HEK293 (cell line): ENCODE data around the gene ARFGAP1.

ENCODE experiments used
- CTCF ChIA-PET: fragments of 350-600 bp; formaldehyde crosslinking; extraction: SDS; loops from one replicate; lab custom pipeline; 2021; ENCODE audit warnings: antibody characterized with exemption; lab: Yijun Ruan, JAX
- POLR2A ChIA-PET: fragments of 300-600 bp; formaldehyde crosslinking; extraction: SDS; loops from one replicate; lab custom pipeline; 2020; ENCODE audit warnings: antibody characterized with exemption, inconsistent platforms; lab: Yijun Ruan, JAX
- H3K27ac ChIP-seq: fragments of 200-500 bp; sonication (Bioruptor generic); 2 replicates; pipeline ENCODE4 v1.5.1; 2014; ENCODE audit warnings: low read depth, low read length, control low read depth, inconsistent platforms; ENCODE audit errors: extremely low read depth
- H3K36me3 ChIP-seq, 2 experiments: fragments of 200-500 bp in 1 of 2; sonication (Bioruptor generic) in 1 of 2; 1 replicate in 1 of 2; 2 replicates in 1 of 2; pipeline ENCODE4 v1.5.1; 2014 to 2017; ENCODE audit warnings: inconsistent platforms in 2 of 2, low read length in 2 of 2; ENCODE audit not compliant: control insufficient read depth in 2 of 2, insufficient read depth in 1 of 2
- H3K4me1 ChIP-seq: fragments of 200-500 bp; sonication (Bioruptor generic); 2 replicates; pipeline ENCODE4 v1.5.1; 2014; ENCODE audit warnings: mild to moderate bottlenecking, low read length, inconsistent platforms; ENCODE audit not compliant: control insufficient read depth, insufficient read depth
- H3K4me3 ChIP-seq: 2 replicates; pipeline ENCODE4 v1.5.1; 2011; ENCODE audit warnings: low read depth, mild to moderate bottlenecking, control low read depth, low read length, moderate library complexity
- H3K9me3 ChIP-seq: fragments of 200-500 bp; sonication (Bioruptor generic); 2 replicates; pipeline ENCODE4 v1.5.1; 2014; ENCODE audit warnings: low read depth, low read length, inconsistent platforms; ENCODE audit not compliant: control insufficient read depth, insufficient read depth
- GLIS2 ChIP-seq: fragments of 450-650 bp; formaldehyde crosslinking; IDR thresholded peaks from 2 replicates; pipeline ENCODE4 v1.5.1; 2016; ENCODE audit warnings: missing biosample characterization, missing genetic modification characterization
- KLF1 ChIP-seq: fragments of 450-650 bp; formaldehyde crosslinking; IDR thresholded peaks from 2 replicates; pipeline ENCODE4 v1.5.1; 2016; ENCODE audit warnings: missing biosample characterization, missing genetic modification characterization
- SALL2 ChIP-seq: fragments of 450-650 bp; formaldehyde crosslinking; IDR thresholded peaks from 2 replicates; pipeline ENCODE4 v1.5.0; 2017; ENCODE audit warnings: missing biosample characterization, mild to moderate bottlenecking, missing genetic modification characterization, borderline replicate concordance
- ZBTB26 ChIP-seq: fragments of 450-650 bp; formaldehyde crosslinking; optimal IDR thresholded peaks from 2 replicates; pipeline ENCODE3; 2016; ENCODE audit warnings: missing biosample characterization, mild to moderate bottlenecking, missing genetic modification characterization
- ZBTB7A ChIP-seq: fragments of 450-650 bp; formaldehyde crosslinking; IDR thresholded peaks from 2 replicates; pipeline ENCODE4 v1.5.1; 2016; ENCODE audit warnings: low read depth, missing biosample characterization, missing genetic modification characterization
- ZBTB8A ChIP-seq: fragments of 450-650 bp; formaldehyde crosslinking; IDR thresholded peaks from 2 replicates; pipeline ENCODE4 v1.5.1; 2016; ENCODE audit warnings: missing biosample characterization, missing genetic modification characterization
- ZIC2 ChIP-seq: fragments of 450-650 bp; formaldehyde crosslinking; IDR thresholded peaks from 2 replicates; pipeline ENCODE4 v1.5.1; 2016; ENCODE audit warnings: missing biosample characterization, missing genetic modification characterization
- ZNF10 ChIP-seq: fragments of 450-650 bp; formaldehyde crosslinking; IDR thresholded peaks from 2 replicates; pipeline ENCODE4 v1.5.1; 2017; ENCODE audit warnings: missing biosample characterization, missing genetic modification characterization
- ZNF146 ChIP-seq: fragments of 450-650 bp; formaldehyde crosslinking; IDR thresholded peaks from 2 replicates; pipeline ENCODE4 v1.5.1; 2016; ENCODE audit warnings: missing biosample characterization, missing genetic modification characterization
- ZNF16 ChIP-seq: fragments of 450-650 bp; formaldehyde crosslinking; IDR thresholded peaks from 2 replicates; pipeline ENCODE4 v1.5.1; 2016; ENCODE audit warnings: low read depth, missing biosample characterization, missing genetic modification characterization
- ZNF2 ChIP-seq: fragments of 450-650 bp; formaldehyde crosslinking; IDR thresholded peaks from 2 replicates; pipeline ENCODE4 v1.5.1; 2016; ENCODE audit warnings: missing biosample characterization, missing genetic modification characterization
- ZNF423 ChIP-seq: fragments of 450-650 bp; formaldehyde crosslinking; IDR thresholded peaks from 2 replicates; pipeline ENCODE4 v1.5.1; 2016; ENCODE audit warnings: missing biosample characterization, missing genetic modification characterization
- ZNF561 ChIP-seq: fragments of 450-650 bp; IDR thresholded peaks from 2 replicates; pipeline ENCODE4 v1.5.1; 2018; ENCODE audit warnings: missing biosample characterization, missing genetic modification characterization, borderline replicate concordance
- ZNF639 ChIP-seq: fragments of 450-650 bp; formaldehyde crosslinking; IDR thresholded peaks from 2 replicates; pipeline ENCODE4 v1.5.1; 2016; ENCODE audit warnings: missing biosample characterization, missing genetic modification characterization
- ZNF654 ChIP-seq: fragments of 450-650 bp; formaldehyde crosslinking; IDR thresholded peaks from 2 replicates; pipeline ENCODE4 v1.5.1; 2016; ENCODE audit warnings: low read depth, missing biosample characterization, missing genetic modification characterization
- ZNF660 ChIP-seq: fragments of 450-650 bp; IDR thresholded peaks from 2 replicates; pipeline ENCODE4 v1.5.1; 2018; ENCODE audit warnings: missing biosample characterization, mild to moderate bottlenecking, missing genetic modification characterization
- ZNF747 ChIP-seq: fragments of 450-650 bp; formaldehyde crosslinking; IDR thresholded peaks from 2 replicates; pipeline ENCODE4 v1.5.1; 2016; ENCODE audit warnings: missing biosample characterization, missing genetic modification characterization
- ZNF76 ChIP-seq: fragments of 450-650 bp; formaldehyde crosslinking; IDR thresholded peaks from 2 replicates; pipeline ENCODE4; 2016; ENCODE audit warnings: low read depth, missing biosample characterization, missing genetic modification characterization, borderline replicate concordance
- ZNF776 ChIP-seq: fragments of 450-650 bp; formaldehyde crosslinking; IDR thresholded peaks from 2 replicates; pipeline ENCODE4 v1.5.0; 2017; ENCODE audit warnings: missing biosample characterization, missing genetic modification characterization, borderline replicate concordance
- TF ChIP-seq, protein P1 (sequence below): fragments of 450-650 bp; formaldehyde crosslinking; IDR thresholded peaks from 2 replicates; pipeline ENCODE4 v1.5.1; 2016; ENCODE audit warnings: missing biosample characterization, missing genetic modification characterization, low read depth
- TF ChIP-seq, protein P2 (sequence below): fragments of 450-650 bp; formaldehyde crosslinking; IDR thresholded peaks from 2 replicates; pipeline ENCODE4 v1.5.1; 2016; ENCODE audit warnings: missing biosample characterization, missing genetic modification characterization
- TF ChIP-seq, protein P3 (sequence below): fragments of 450-650 bp; formaldehyde crosslinking; IDR thresholded peaks from 2 replicates; pipeline ENCODE4 v1.5.1; 2016; ENCODE audit warnings: missing biosample characterization, missing genetic modification characterization
- TF ChIP-seq, protein P4 (sequence below): fragments of 450-650 bp; formaldehyde crosslinking; conservative IDR thresholded peaks from 2 replicates; pipeline ENCODE4 v1.5.1; 2016; ENCODE audit warnings: low read depth, missing biosample characterization, missing genetic modification characterization

Gene ARFGAP1

GRCh38 chr20:63272105-63273058, at the start of gene ARFGAP1:
ARFGAP1 (plus strand) TSS chr20:63272813; CDS start chr20:63275581, 2,768 bp downstream.
- CTCF ChIA-PET, result interaction anchor here (0.6 to 6.6 kb wide), 2 partner anchors 21 to 48 kb away, joined by 3 to 37 read pairs; no protein-coding TSS in a partner anchor
- Histone ChIP-seq H3K9me3 (no peaks in the 10 kb centered on the region), H3K4me3 (peak within 1 kb of the TSS; percentile 91), H3K27ac (peak within 1 kb of the TSS; percentile 32), H3K4me1 (no peaks in the 10 kb centered on the region), H3K36me3 (peaks cover 0 to 29% of the 10 kb centered on the region in 2 experiments; a peak in 1 of 3 replicates)
- POLR2A ChIA-PET, result interaction anchor here (0.6 to 2.9 kb wide), 13 partner anchors 14 to 335 kb away, joined by 3 to 26 read pairs (median 4); partner anchors contain the start of genes BIRC7 and NKAIN4
- TF ChIP-seq ZNF2 (tag by site-specific recombination) (no peak), KLF1 (tag by site-specific recombination) (peak; percentile 34; the same call in 1 of the 2 replicates), ZNF146 (tag by site-specific recombination) (no peak), ZNF10 (tag by site-specific recombination) (no peak), ZNF654 (tag by site-specific recombination) (no peak), SALL2 (tag by site-specific recombination) (no peak), ZNF776 (no peak), ZNF747 (no peak), ZNF16 (tag by site-specific recombination) (no peak), ZBTB26 (tag by site-specific recombination) (peak; percentile 96), GLIS2 (tag by site-specific recombination) (peak; percentile 42; the same call in 1 of the 2 replicates), ZNF76 (tag by site-specific recombination) (peak; percentile 91), ZBTB8A (tag by site-specific recombination) (0 out of 2 replicates have a peak, but pooled peaks have one; percentile 23), ZNF561 (no peak), ZNF639 (no peak), ZNF660 (no peak), ZBTB7A (tag by site-specific recombination) (no peak), ZNF423 (tag by site-specific recombination) (no peak), ZIC2 (0 out of 2 replicates have a peak, but pooled peaks have one; percentile 17)
- TF ChIP-seq, protein P1, sequence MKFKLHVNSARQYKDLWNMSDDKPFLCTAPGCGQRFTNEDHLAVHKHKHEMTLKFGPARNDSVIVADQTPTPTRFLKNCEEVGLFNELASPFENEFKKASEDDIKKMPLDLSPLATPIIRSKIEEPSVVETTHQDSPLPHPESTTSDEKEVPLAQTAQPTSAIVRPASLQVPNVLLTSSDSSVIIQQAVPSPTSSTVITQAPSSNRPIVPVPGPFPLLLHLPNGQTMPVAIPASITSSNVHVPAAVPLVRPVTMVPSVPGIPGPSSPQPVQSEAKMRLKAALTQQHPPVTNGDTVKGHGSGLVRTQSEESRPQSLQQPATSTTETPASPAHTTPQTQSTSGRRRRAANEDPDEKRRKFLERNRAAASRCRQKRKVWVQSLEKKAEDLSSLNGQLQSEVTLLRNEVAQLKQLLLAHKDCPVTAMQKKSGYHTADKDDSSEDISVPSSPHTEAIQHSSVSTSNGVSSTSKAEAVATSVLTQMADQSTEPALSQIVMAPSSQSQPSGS (tag by site-specific recombination), result no peak
- TF ChIP-seq, protein P2, sequence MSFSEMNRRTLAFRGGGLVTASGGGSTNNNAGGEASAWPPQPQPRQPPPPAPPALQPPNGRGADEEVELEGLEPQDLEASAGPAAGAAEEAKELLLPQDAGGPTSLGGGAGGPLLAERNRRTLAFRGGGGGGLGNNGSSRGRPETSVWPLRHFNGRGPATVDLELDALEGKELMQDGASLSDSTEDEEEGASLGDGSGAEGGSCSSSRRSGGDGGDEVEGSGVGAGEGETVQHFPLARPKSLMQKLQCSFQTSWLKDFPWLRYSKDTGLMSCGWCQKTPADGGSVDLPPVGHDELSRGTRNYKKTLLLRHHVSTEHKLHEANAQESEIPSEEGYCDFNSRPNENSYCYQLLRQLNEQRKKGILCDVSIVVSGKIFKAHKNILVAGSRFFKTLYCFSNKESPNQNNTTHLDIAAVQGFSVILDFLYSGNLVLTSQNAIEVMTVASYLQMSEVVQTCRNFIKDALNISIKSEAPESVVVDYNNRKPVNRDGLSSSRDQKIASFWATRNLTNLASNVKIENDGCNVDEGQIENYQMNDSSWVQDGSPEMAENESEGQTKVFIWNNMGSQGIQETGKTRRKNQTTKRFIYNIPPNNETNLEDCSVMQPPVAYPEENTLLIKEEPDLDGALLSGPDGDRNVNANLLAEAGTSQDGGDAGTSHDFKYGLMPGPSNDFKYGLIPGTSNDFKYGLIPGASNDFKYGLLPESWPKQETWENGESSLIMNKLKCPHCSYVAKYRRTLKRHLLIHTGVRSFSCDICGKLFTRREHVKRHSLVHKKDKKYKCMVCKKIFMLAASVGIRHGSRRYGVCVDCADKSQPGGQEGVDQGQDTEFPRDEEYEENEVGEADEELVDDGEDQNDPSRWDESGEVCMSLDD, result no peak
- TF ChIP-seq, protein P3, sequence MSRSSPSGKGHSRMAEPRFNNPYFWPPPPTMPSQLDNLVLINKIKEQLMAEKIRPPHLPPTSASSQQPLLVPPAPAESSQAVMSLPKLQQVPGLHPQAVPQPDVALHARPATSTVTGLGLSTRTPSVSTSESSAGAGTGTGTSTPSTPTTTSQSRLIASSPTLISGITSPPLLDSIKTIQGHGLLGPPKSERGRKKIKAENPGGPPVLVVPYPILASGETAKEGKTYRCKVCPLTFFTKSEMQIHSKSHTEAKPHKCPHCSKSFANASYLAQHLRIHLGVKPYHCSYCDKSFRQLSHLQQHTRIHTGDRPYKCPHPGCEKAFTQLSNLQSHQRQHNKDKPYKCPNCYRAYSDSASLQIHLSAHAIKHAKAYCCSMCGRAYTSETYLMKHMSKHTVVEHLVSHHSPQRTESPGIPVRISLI (tag by site-specific recombination), result no peak
- TF ChIP-seq, protein P4, sequence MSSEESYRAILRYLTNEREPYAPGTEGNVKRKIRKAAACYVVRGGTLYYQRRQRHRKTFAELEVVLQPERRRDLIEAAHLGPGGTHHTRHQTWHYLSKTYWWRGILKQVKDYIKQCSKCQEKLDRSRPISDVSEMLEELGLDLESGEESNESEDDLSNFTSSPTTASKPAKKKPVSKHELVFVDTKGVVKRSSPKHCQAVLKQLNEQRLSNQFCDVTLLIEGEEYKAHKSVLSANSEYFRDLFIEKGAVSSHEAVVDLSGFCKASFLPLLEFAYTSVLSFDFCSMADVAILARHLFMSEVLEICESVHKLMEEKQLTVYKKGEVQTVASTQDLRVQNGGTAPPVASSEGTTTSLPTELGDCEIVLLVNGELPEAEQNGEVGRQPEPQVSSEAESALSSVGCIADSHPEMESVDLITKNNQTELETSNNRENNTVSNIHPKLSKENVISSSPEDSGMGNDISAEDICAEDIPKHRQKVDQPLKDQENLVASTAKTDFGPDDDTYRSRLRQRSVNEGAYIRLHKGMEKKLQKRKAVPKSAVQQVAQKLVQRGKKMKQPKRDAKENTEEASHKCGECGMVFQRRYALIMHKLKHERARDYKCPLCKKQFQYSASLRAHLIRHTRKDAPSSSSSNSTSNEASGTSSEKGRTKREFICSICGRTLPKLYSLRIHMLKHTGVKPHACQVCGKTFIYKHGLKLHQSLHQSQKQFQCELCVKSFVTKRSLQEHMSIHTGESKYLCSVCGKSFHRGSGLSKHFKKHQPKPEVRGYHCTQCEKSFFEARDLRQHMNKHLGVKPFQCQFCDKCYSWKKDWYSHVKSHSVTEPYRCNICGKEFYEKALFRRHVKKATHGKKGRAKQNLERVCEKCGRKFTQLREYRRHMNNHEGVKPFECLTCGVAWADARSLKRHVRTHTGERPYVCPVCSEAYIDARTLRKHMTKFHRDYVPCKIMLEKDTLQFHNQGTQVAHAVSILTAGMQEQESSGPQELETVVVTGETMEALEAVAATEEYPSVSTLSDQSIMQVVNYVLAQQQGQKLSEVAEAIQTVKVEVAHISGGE, result peak; percentile 74
